Peyer's patch (tissue), 4 donors: ENCODE measurements around the gene DPH2.

Experiments used
- POLR2A ChIP-seq, 2 donors: fragments of 450-650 bp; IDR thresholded peaks; one replicate each; pipeline ENCODE4 v1.5.1; 2017; ENCODE audit warnings: antibody characterized with exemption in 2 of 2, mild to moderate bottlenecking in 2 of 2, moderate library complexity in 2 of 2
- TF ChIP-seq, protein P1 (sequence below), 6 experiments: fragments of 450-650 bp in 4 of 6; fragments of 200-600 bp in 2 of 6; sonication (generic) in 1 of 6; IDR thresholded peaks; one replicate each; pipeline ENCODE4 v1.5.1; 2017 to 2019; ENCODE audit warnings: antibody characterized with exemption in 6 of 6, mild to moderate bottlenecking in 3 of 6, moderate library complexity in 1 of 6

DNA sequence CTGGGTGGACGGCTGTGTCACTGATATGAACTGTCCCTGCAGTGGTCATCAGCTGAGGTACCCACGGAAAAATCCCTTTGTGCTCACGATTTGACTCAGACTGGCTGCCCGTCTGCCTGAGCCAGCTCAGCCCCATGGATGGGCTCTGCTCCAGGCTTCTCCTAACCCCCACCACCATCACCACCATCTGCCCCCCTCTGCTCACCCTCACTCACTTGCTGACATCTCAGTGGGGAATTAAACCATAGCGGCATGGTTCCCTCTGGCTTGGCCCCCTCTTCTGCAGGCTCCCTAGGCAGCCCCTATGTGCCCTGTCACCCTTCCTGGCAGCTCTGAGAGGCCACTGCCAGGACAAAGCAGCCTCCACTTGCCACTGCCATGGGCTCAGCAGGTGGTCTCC is 44.1 kb downstream of the DPH2 start:
- TF ChIP-seq, protein P1, sequence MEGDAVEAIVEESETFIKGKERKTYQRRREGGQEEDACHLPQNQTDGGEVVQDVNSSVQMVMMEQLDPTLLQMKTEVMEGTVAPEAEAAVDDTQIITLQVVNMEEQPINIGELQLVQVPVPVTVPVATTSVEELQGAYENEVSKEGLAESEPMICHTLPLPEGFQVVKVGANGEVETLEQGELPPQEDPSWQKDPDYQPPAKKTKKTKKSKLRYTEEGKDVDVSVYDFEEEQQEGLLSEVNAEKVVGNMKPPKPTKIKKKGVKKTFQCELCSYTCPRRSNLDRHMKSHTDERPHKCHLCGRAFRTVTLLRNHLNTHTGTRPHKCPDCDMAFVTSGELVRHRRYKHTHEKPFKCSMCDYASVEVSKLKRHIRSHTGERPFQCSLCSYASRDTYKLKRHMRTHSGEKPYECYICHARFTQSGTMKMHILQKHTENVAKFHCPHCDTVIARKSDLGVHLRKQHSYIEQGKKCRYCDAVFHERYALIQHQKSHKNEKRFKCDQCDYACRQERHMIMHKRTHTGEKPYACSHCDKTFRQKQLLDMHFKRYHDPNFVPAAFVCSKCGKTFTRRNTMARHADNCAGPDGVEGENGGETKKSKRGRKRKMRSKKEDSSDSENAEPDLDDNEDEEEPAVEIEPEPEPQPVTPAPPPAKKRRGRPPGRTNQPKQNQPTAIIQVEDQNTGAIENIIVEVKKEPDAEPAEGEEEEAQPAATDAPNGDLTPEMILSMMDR (IDR thresholded peaks at IDR 0.05): no peak
- TF ChIP-seq POLR2A (IDR thresholded peaks at IDR 0.05): no peak
